ENCODE results near the gene NEURL3. TPM values are rescaled to one million over a fixed set of nuclear protein-coding genes. Genes with fewer than 3 reads are reported as not detected.

Gene NEURL3
- total and polyA plus RNA-seq, 2 of the 8 experiments (the other 6 are each of a cell fraction or from before 2014, with no cell fraction given), result not detected

DNA sequence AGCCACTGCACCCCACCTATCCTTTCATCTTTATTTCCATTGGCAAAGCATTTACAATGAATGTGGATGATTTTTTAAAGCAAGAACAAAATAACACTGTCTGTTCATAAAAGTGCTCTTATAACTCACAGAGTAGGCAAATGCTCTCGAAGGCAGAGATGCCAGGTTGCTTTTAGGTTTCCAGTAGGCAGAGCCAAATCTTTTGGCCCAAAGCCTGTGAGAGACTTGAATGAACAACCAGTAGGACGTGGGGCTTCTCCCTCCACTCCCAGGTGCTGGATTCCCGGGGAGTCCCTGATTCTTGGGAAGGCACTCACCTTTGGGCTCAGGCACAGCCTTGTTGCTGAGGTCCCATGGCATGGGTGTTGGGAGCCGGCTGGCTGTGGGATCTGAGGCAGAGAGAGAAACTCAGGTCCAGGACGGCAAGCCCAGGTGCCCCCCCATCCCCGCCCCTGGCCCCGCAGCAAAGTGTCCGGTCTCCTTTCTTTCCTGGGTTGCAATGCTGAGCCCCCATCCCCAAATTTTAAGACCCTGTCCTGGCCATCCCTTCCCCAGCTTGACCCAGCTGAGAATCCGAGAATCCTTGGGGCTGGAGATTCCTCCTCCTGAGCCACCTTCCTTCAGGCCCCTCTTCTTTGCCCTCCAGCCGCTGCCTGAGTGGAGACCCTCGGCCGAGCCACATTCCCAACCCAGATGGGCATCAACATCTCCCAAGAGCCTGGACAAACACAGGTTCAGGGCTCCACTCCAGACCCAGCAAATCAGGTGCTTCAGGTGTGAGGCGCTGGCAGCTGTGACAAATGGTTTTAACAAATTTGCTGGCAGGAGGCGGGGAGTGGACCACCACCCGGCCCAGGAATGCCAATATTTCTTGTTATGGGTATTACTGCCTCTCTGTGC, 5.8 kb downstream of the NEURL3 start:
- no peak overlapping the region for H2BK20ac ChIP-seq (ENCODE audit: low read length)
- no peak for FAIRE-seq
- peaks cover 0 to 3% (median 0%) of the 10 kb centered on the region in 4 experiments; a peak in 1 of 7 replicates for H3K4me1 ChIP-seq (replicated peaks in 1 of 4; ENCODE audit: control insufficient read depth in 3 of 4, insufficient read depth in 4 of 4, low read length in 3 of 4)
- H4K91ac ChIP-seq (replicated peaks; ENCODE audit: insufficient read length, low read length), result no peak overlapping the region
- no peak overlapping the region for H2AK5ac ChIP-seq (ENCODE audit: low read depth, low read length)
- H3K4me2 ChIP-seq (ENCODE audit: insufficient read depth in 1 of 2, low read depth in 2 of 2, low read length in 2 of 2), result no peak overlapping the region
- peak in 1 of 2 experiments; percentile 32 for DNase-seq (ENCODE audit: low read depth in 1 of 2, low spot score in 2 of 2)
- H2BK12ac ChIP-seq (ENCODE audit: low read depth, low read length), result no peak overlapping the region
- peaks cover 0 to 2% of the 10 kb centered on the region in 2 experiments; a peak in 1 of 4 replicates for H3K9me3 ChIP-seq (ENCODE audit: insufficient read depth in 2 of 2, low read depth in 1 of 2, low read length in 1 of 2)
- H2AFZ ChIP-seq (ENCODE audit: low read length), result no peak overlapping the region
- no peak overlapping the region for H2BK5ac ChIP-seq (ENCODE audit: low read depth, low read length)
- 88% methylated on average over 15 of the region's 15 CpGs; no CpG with 5 or more reads in 1 of the 2 experiments for WGBS, 2 experiments (ENCODE audit: extremely low coverage in 1 of 2, insufficient coverage in 1 of 2, insufficient read length in 1 of 2, insufficient replicate concordance in 2 of 2, low coverage in 1 of 2, low lambda C conversion rate in 2 of 2, missing lambda C conversion rate in 1 of 2)
- no peak overlapping the region for H3K4ac ChIP-seq (replicated peaks; ENCODE audit: insufficient read length, low read depth, low read length)
- no peaks in the 10 kb centered on the region for H3K79me1 ChIP-seq (ENCODE audit: low read depth, low read length)
- H3K79me2 ChIP-seq (ENCODE audit: control insufficient read depth in 1 of 2, insufficient read depth in 2 of 2, low read length in 2 of 2), result no peaks in the 10 kb centered on the region
- no peak overlapping the region for H4K8ac ChIP-seq (ENCODE audit: extremely low read depth, insufficient read depth, low read length)
- H3K14ac ChIP-seq (ENCODE audit: insufficient read length), result no peak overlapping the region
- no peaks in the 10 kb centered on the region for H3K23me2 ChIP-seq (ENCODE audit: low read depth, low read length)
- H3K36me3 ChIP-seq (ENCODE audit: control insufficient read depth in 2 of 4, insufficient read depth in 4 of 4, low read length in 3 of 4), result no peaks in the 10 kb centered on the region
- H3K9ac ChIP-seq (replicated peaks in 1 of 4; ENCODE audit: extremely low read depth in 1 of 4, low read depth in 3 of 4, low read length in 3 of 4), result no peak overlapping the region
- no peak overlapping the region for H2BK120ac ChIP-seq (replicated peaks; ENCODE audit: low read depth, low read length)
- H3K4me3 ChIP-seq (ENCODE audit: extremely low read depth in 1 of 4, insufficient read depth in 2 of 4, low read depth in 3 of 4, low read length in 4 of 4), result no peak overlapping the region
- POLR2A ChIA-PET (ENCODE audit: partially characterized antibody), result no interaction called here
- no peak overlapping the region; the same call in 1 of the 2 replicates for H3K18ac ChIP-seq (ENCODE audit: extremely low read depth, low read length)
- no peak overlapping the region for H3K23ac ChIP-seq (ENCODE audit: insufficient read length)
- no peak overlapping the region for H3K27ac ChIP-seq (ENCODE audit: low read depth, low read length)
- CTCF ChIA-PET (ENCODE audit: partially characterized antibody), result interaction anchor here (0.7 to 8.9 kb wide), 3 partner anchors 9 to 13 kb away, joined by 3 to 76 read pairs (median 3); no protein-coding TSS in a partner anchor
- 0 out of 2 replicates have a peak overlapping the region, but pooled peaks have one; percentile 53 for H2BK15ac ChIP-seq (ENCODE audit: low read length)
- H4K20me1 ChIP-seq (replicated peaks in 1 of 2; ENCODE audit: control insufficient read depth in 1 of 2, insufficient read depth in 2 of 2, low read length in 2 of 2), result no peaks in the 10 kb centered on the region
- H3K27me3 ChIP-seq (replicated peaks in 1 of 4; ENCODE audit: control insufficient read depth in 3 of 4, extremely low read depth in 1 of 4, insufficient read depth in 3 of 4, low read length in 3 of 4), result no peaks in the 10 kb centered on the region
- no peak overlapping the region for H4K5ac ChIP-seq (ENCODE audit: insufficient read length, low read depth, low read length)
- H3K56ac ChIP-seq (replicated peaks; ENCODE audit: insufficient read length, low read depth, low read length), result no peak overlapping the region
- TF ChIP-seq CHD2 (IDR thresholded peaks at IDR 0.05; ENCODE audit: low read length), result no peak
- TF ChIP-seq ASH2L (IDR thresholded peaks at IDR 0.05; ENCODE audit: low read length), result no peak
- TF ChIP-seq ATF3 (IDR thresholded peaks at IDR 0.05; ENCODE audit: insufficient read depth, low read depth, low read length), result no peak
- no peak for TF ChIP-seq CTCF (IDR thresholded peaks at IDR 0.05; ENCODE audit: control extremely low read depth in 1 of 3, insufficient read depth in 1 of 3, low read depth in 1 of 3, low read length in 3 of 3)
- no peak for TF ChIP-seq RXRA (IDR thresholded peaks at IDR 0.05; ENCODE audit: insufficient read depth, low read depth, low read length)
- TF ChIP-seq, protein P1, sequence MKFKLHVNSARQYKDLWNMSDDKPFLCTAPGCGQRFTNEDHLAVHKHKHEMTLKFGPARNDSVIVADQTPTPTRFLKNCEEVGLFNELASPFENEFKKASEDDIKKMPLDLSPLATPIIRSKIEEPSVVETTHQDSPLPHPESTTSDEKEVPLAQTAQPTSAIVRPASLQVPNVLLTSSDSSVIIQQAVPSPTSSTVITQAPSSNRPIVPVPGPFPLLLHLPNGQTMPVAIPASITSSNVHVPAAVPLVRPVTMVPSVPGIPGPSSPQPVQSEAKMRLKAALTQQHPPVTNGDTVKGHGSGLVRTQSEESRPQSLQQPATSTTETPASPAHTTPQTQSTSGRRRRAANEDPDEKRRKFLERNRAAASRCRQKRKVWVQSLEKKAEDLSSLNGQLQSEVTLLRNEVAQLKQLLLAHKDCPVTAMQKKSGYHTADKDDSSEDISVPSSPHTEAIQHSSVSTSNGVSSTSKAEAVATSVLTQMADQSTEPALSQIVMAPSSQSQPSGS (IDR thresholded peaks at IDR 0.05; ENCODE audit: low read length), result no peak

Data from H1 (cell line).